HepG2 (cell line): Measurements from ENCODE around the gene TTLL13. TPM values are rescaled to one million over a fixed set of nuclear protein-coding genes. Genes with fewer than 3 reads are reported as not detected.

ENCODE experiments used
- CBX2 ChIP-seq, 2 experiments: fragments of 200-600 bp in 1 of 2; sonication (generic); formaldehyde crosslinking in 1 of 2; IDR thresholded peaks; 2 replicates each; pipeline versions ENCODE4 v1.7.0 to v1.8.1; 2018 to 2022; ENCODE audit warnings: low read depth in 2 of 2, low read length in 1 of 2, mild to moderate bottlenecking in 1 of 2, missing genetic modification reagents in 1 of 2
- ELF4 ChIP-seq: sonication (generic); formaldehyde crosslinking; IDR thresholded peaks from 2 replicates; pipeline ENCODE4 v1.5.0; 2020; ENCODE audit warnings: missing genetic modification reagents, mild to moderate bottlenecking, moderate library complexity, borderline replicate concordance
- GPBP1L1 ChIP-seq: sonication (generic); formaldehyde crosslinking; IDR thresholded peaks from 2 replicates; pipeline ENCODE4 v1.5.0; 2020; ENCODE audit warnings: mild to moderate bottlenecking, missing genetic modification reagents
- HCFC1 ChIP-seq: fragments of 150-350 bp; IDR thresholded peaks from 2 replicates; pipeline ENCODE4 v1.6.1; 2014; ENCODE audit warnings: low read depth, low read length
- HDAC1 ChIP-seq: sonication (generic); formaldehyde crosslinking; IDR thresholded peaks from 2 replicates; pipeline ENCODE4 v1.5.1; 2020; ENCODE audit warnings: mild to moderate bottlenecking, missing genetic modification reagents
- MBD4 ChIP-seq: IDR thresholded peaks from 2 replicates; pipeline ENCODE4 v1.6.1; 2012; ENCODE audit warnings: low read length, inconsistent platforms, borderline replicate concordance
- SIX1 ChIP-seq: sonication (generic); formaldehyde crosslinking; IDR thresholded peaks from 2 replicates; pipeline ENCODE4 v1.4.0; 2020; ENCODE audit warnings: missing genetic modification reagents, borderline replicate concordance
- SRSF9 ChIP-seq: fragments of 200-400 bp; formaldehyde crosslinking; IDR thresholded peaks from 2 replicates; pipeline ENCODE4 v1.6.1; 2018; ENCODE audit warnings: borderline replicate concordance, mild to moderate bottlenecking, low read depth, low read length; ENCODE audit not compliant: insufficient read depth, poor library complexity, severe bottlenecking
- SRY ChIP-seq: sonication (generic); formaldehyde crosslinking; IDR thresholded peaks from 2 replicates; pipeline ENCODE4 v1.8.0; 2022; ENCODE audit warnings: mild to moderate bottlenecking, missing genetic modification reagents
- TAF1 ChIP-seq: sonication (generic); formaldehyde crosslinking; IDR thresholded peaks from 2 replicates; pipeline ENCODE4 v1.4.0; 2020; ENCODE audit warnings: missing genetic modification reagents
- TEAD3 ChIP-seq: optimal IDR thresholded peaks from 2 replicates; pipeline ENCODE3; 2016; ENCODE audit warnings: borderline replicate concordance
- TSC22D2 ChIP-seq: sonication (generic); formaldehyde crosslinking; IDR thresholded peaks from 2 replicates; pipeline ENCODE4 v1.5.1; 2020; ENCODE audit warnings: missing genetic modification reagents, mild to moderate bottlenecking, borderline replicate concordance
- ZBTB1 ChIP-seq: sonication (generic); formaldehyde crosslinking; IDR thresholded peaks from 2 replicates; pipeline ENCODE4 v1.4.0; 2020; ENCODE audit warnings: missing genetic modification reagents, borderline replicate concordance
- ZBTB25 ChIP-seq: IDR thresholded peaks from 2 replicates; pipeline ENCODE4 v1.6.1; 2018; ENCODE audit warnings: missing genetic modification reagents
- ZFP36 ChIP-seq: fragments of 150-350 bp; IDR thresholded peaks from 2 replicates; pipeline ENCODE4 v1.6.1; 2018; ENCODE audit warnings: borderline replicate concordance, low read length, low read depth; ENCODE audit not compliant: partially characterized antibody
- ZFP36L1 ChIP-seq: sonication (generic); formaldehyde crosslinking; IDR thresholded peaks from 2 replicates; pipeline ENCODE4 v1.8.0; 2022; ENCODE audit warnings: mild to moderate bottlenecking, missing genetic modification reagents, moderate library complexity
- ZNF234 ChIP-seq: sonication (generic); formaldehyde crosslinking; conservative IDR thresholded peaks from 2 replicates; pipeline ENCODE4 v1.5.1; 2020; ENCODE audit warnings: mild to moderate bottlenecking, missing genetic modification reagents
- ZNF256 ChIP-seq: sonication (generic); formaldehyde crosslinking; conservative IDR thresholded peaks from 2 replicates; pipeline ENCODE4 v1.4.0; 2020; ENCODE audit warnings: missing genetic modification reagents
- ZNF280D ChIP-seq: sonication (generic); formaldehyde crosslinking; IDR thresholded peaks from 2 replicates; pipeline ENCODE4 v1.5.1; 2020; ENCODE audit warnings: mild to moderate bottlenecking, missing genetic modification reagents
- ZNF331 ChIP-seq: sonication (generic); formaldehyde crosslinking; IDR thresholded peaks from 2 replicates; pipeline ENCODE4 v1.4.0; 2020; ENCODE audit warnings: missing genetic modification reagents
- ZNF552 ChIP-seq: sonication (generic); formaldehyde crosslinking; IDR thresholded peaks from 2 replicates; pipeline ENCODE4 v1.9.0; 2022; ENCODE audit warnings: missing genetic modification reagents, mild to moderate bottlenecking, borderline replicate concordance
- ZNF776 ChIP-seq: sonication (generic); formaldehyde crosslinking; IDR thresholded peaks from 2 replicates; pipeline ENCODE4 v1.4.0; 2020; ENCODE audit warnings: mild to moderate bottlenecking, missing genetic modification reagents
- ZSCAN25 ChIP-seq: sonication (generic); formaldehyde crosslinking; IDR thresholded peaks from 2 replicates; pipeline ENCODE4 v1.8.0; 2022; ENCODE audit warnings: mild to moderate bottlenecking, missing genetic modification reagents
- polyA plus RNA-seq, 8 experiments: library from polyadenylated mRNA; depleted of rRNA in 3 of 8; stranded (reverse) in 7 of 8; unstranded in 1 of 8; fragments of >200 nt; fragmentation: Illumina TruSeq in 4 of 8; extraction: Trizol in 4 of 8; gene quantifications; 2 replicates each; pipeline versions ENCODE4 v1.2.1 to v1.2.3, GENCODE V29; 2011 to 2016; ENCODE audit warnings: low read depth in 4 of 8, missing spikeins in 1 of 8, mixed read lengths in 1 of 8; ENCODE audit not compliant: insufficient read depth in 1 of 8
- total RNA-seq, 5 experiments: library from RNA; depleted of rRNA; stranded (reverse); fragments of >200 nt; fragmentation: Illumina TruSeq; extraction: Trizol; gene quantifications; 2 replicates each; pipeline ENCODE4 v1.2.3, GENCODE V29; 2016; ENCODE audit warnings: low read depth in 1 of 5

Gene TTLL13
- total and polyA plus RNA-seq, 2 of the 13 experiments (the other 11 are each of a cell fraction or from before 2014, with no cell fraction given): 0.07 to 0.29 TPM

GRCh38 chr15:90249203-90249863 lies at the start of gene TTLL13 (continued):
- TF ChIP-seq ZNF280D (CRISPR knock-in tag) (0 out of 2 replicates have a peak, but pooled peaks have one; percentile 27), HCFC1 (no peak), TAF1 (CRISPR knock-in tag) (peak; percentile 52; the same call in 1 of the 2 replicates), ZNF552 (CRISPR knock-in tag) (no peak), ZFP36 (no peak), ZFP36L1 (CRISPR knock-in tag) (no peak; the same call in 1 of the 2 replicates), ZNF331 (CRISPR knock-in tag) (no peak), MBD4 (no peak), SIX1 (no peak), TEAD3 (CRISPR knock-in tag) (no peak), TSC22D2 (no peak), ZNF234 (CRISPR knock-in tag) (no peak), ELF4 (no peak), ZBTB1 (CRISPR knock-in tag) (no peak), SRY (CRISPR knock-in tag) (0 out of 2 replicates have a peak, but pooled peaks have one; percentile 46), ZNF256 (CRISPR knock-in tag) (no peak), ZBTB25 (CRISPR knock-in tag) (no peak), GPBP1L1 (CRISPR knock-in tag) (no peak), HDAC1 (CRISPR knock-in tag) (peak; percentile 73), ZSCAN25 (no peak), ZNF776 (peak; percentile 78; the same call in 1 of the 2 replicates), CBX2 (IDR thresholded peaks at IDR 0.05; ENCODE audit: low read depth, low read length) (no peak), CBX2 (CRISPR knock-in tag; IDR thresholded peaks at IDR 0.05; ENCODE audit: low read depth) (no peak), SRSF9 (no peak)
